H9 (cell line): ENCODE results near the gene ZSWIM3. TPM values are rescaled to one million over a fixed set of nuclear protein-coding genes. Genes with fewer than 3 reads are reported as not detected.

ENCODE experiments used
- DNase-seq: peaks from one replicate; pipeline ENCODE4 v3.0.0-alpha.2; 2017
- H2AFZ ChIP-seq: one replicate; pipeline ENCODE4 v1.6.1; 2013; ENCODE audit warnings: mild to moderate bottlenecking, low read length, control low read depth, moderate library complexity
- H2AK5ac ChIP-seq: 2 replicates; pipeline ENCODE4 v1.6.1; 2013; ENCODE audit warnings: low read length, control low read depth, mixed read lengths; ENCODE audit not compliant: insufficient read length
- H2BK120ac ChIP-seq: one replicate; pipeline ENCODE4 v1.6.1; 2013; ENCODE audit warnings: low read depth, mild to moderate bottlenecking, low read length, control low read depth, inconsistent platforms; ENCODE audit not compliant: poor library complexity, severe bottlenecking
- H2BK12ac ChIP-seq: 2 replicates; pipeline ENCODE4 v1.6.1; 2013; ENCODE audit warnings: low read length, control low read depth, mixed read lengths, low read depth; ENCODE audit not compliant: insufficient read length
- H2BK15ac ChIP-seq: 2 replicates; pipeline ENCODE4 v1.6.1; 2013; ENCODE audit warnings: low read depth, low read length, control low read depth
- H2BK20ac ChIP-seq: one replicate; pipeline ENCODE4 v1.6.1; 2013; ENCODE audit warnings: low read depth, mild to moderate bottlenecking, low read length, control low read depth, inconsistent platforms; ENCODE audit not compliant: poor library complexity, severe bottlenecking
- H2BK5ac ChIP-seq: 2 replicates; pipeline ENCODE4 v1.6.1; 2013; ENCODE audit warnings: low read length, control low read depth, mixed read lengths; ENCODE audit not compliant: insufficient read length
- H3K14ac ChIP-seq: 2 replicates; pipeline ENCODE4 v1.6.1; 2013; ENCODE audit warnings: low read length, control low read depth; ENCODE audit not compliant: insufficient read depth
- H3K18ac ChIP-seq: 2 replicates; pipeline ENCODE4 v1.6.1; 2013; ENCODE audit warnings: low read depth, mild to moderate bottlenecking, mixed read lengths, low read length, control low read depth; ENCODE audit not compliant: insufficient read length
- H3K23ac ChIP-seq: 2 replicates; pipeline ENCODE4 v1.6.1; 2013; ENCODE audit warnings: low read length, control low read depth, mixed read lengths, low read depth; ENCODE audit not compliant: insufficient read length
- H3K23me2 ChIP-seq: 2 replicates; pipeline ENCODE4 v1.6.1; 2013; ENCODE audit warnings: low read depth, mild to moderate bottlenecking, mixed read lengths, low read length, control low read depth; ENCODE audit not compliant: insufficient read length, poor library complexity, severe bottlenecking
- H3K27ac ChIP-seq: 2 replicates; pipeline ENCODE4 v1.5.1; 2013; ENCODE audit warnings: low read length, control low read depth, mixed read lengths, low read depth; ENCODE audit not compliant: insufficient read length
- H3K27me3 ChIP-seq: 2 replicates; pipeline ENCODE4 v1.6.1; 2013; ENCODE audit warnings: low read length, control low read depth, inconsistent platforms; ENCODE audit not compliant: insufficient read depth
- H3K4ac ChIP-seq: 2 replicates; pipeline ENCODE4 v1.6.1; 2013; ENCODE audit warnings: low read depth, mild to moderate bottlenecking, control low read depth, inconsistent platforms, low read length, moderate library complexity
- H3K4me1 ChIP-seq: 2 replicates; pipeline ENCODE4 v1.6.1; 2013; ENCODE audit warnings: low read length, control low read depth, inconsistent platforms; ENCODE audit not compliant: insufficient read depth
- H3K4me2 ChIP-seq: 2 replicates; pipeline ENCODE4 v1.6.1; 2013; ENCODE audit warnings: low read length, control low read depth, mixed read lengths; ENCODE audit not compliant: insufficient read length, insufficient read depth
- H3K56ac ChIP-seq: 2 replicates; pipeline ENCODE4 v1.6.1; 2013; ENCODE audit warnings: low read depth, mild to moderate bottlenecking, mixed read lengths, low read length, control low read depth; ENCODE audit not compliant: insufficient read length
- H3K79me1 ChIP-seq: 2 replicates; pipeline ENCODE4 v1.6.1; 2013; ENCODE audit warnings: low read depth, mild to moderate bottlenecking, moderate library complexity, low read length, control low read depth, inconsistent platforms; ENCODE audit not compliant: insufficient read depth, poor library complexity, severe bottlenecking
- H3K79me2 ChIP-seq: 2 replicates; pipeline ENCODE4 v1.6.1; 2013; ENCODE audit warnings: low read length, control low read depth, inconsistent platforms; ENCODE audit not compliant: insufficient read depth
- H3K9ac ChIP-seq: 2 replicates; pipeline ENCODE4 v1.6.1; 2013; ENCODE audit warnings: low read length, control low read depth, mixed read lengths; ENCODE audit not compliant: insufficient read length; ENCODE audit errors: extremely low read depth
- H3K9me3 ChIP-seq: one replicate; pipeline ENCODE4 v1.6.1; 2013; ENCODE audit warnings: low read depth, low read length, inconsistent platforms; ENCODE audit not compliant: control insufficient read depth
- H3T11ph ChIP-seq: one replicate; pipeline ENCODE4 v1.6.1; 2013; ENCODE audit warnings: mild to moderate bottlenecking, low read length, control low read depth, inconsistent platforms
- H4K20me1 ChIP-seq: one replicate; pipeline ENCODE4 v1.6.1; 2013; ENCODE audit not compliant: control insufficient read depth, insufficient read length, insufficient read depth
- H4K5ac ChIP-seq: 2 replicates; pipeline ENCODE4 v1.6.1; 2013; ENCODE audit warnings: low read depth, mild to moderate bottlenecking, mixed read lengths, low read length, control low read depth; ENCODE audit not compliant: insufficient read length
- H4K8ac ChIP-seq: replicated peaks from 2 replicates; pipeline ENCODE4 v1.6.1; 2013; ENCODE audit warnings: low read length, control low read depth, mixed read lengths, low read depth; ENCODE audit not compliant: insufficient read length
- H4K91ac ChIP-seq: 2 replicates; pipeline ENCODE4 v1.6.1; 2013; ENCODE audit warnings: low read depth, mild to moderate bottlenecking, moderate library complexity, mixed read lengths, low read length, control low read depth; ENCODE audit not compliant: insufficient read length
- H3K27ac Mint-ChIP-seq, 3 experiments: 2 replicates in 2 of 3; 3 replicates in 1 of 3; pipeline ENCODE4 v1.8.0; 2020 to 2021; ENCODE audit warnings: mixed read lengths in 3 of 3, mild to moderate bottlenecking in 1 of 3, moderate library complexity in 1 of 3
- H3K27me3 Mint-ChIP-seq: 2 replicates; pipeline ENCODE4 v1.8.0; 2021; ENCODE audit warnings: low read depth, mild to moderate bottlenecking, moderate library complexity, mixed read lengths
- H3K36me3 Mint-ChIP-seq, 3 experiments: 2 replicates in 2 of 3; 3 replicates in 1 of 3; pipeline ENCODE4 v1.8.0; 2020 to 2021; ENCODE audit warnings: low read depth in 3 of 3, mixed read lengths in 3 of 3; ENCODE audit not compliant: insufficient read depth in 1 of 3
- H3K4me1 Mint-ChIP-seq, 2 experiments: 2 replicates each; pipeline ENCODE4 v1.8.0; 2020; ENCODE audit warnings: mixed read lengths in 2 of 2
- H3K4me3 Mint-ChIP-seq, 2 experiments: 2 replicates in 1 of 2; 3 replicates in 1 of 2; pipeline ENCODE4 v1.8.0; 2020 to 2021; ENCODE audit warnings: mild to moderate bottlenecking in 2 of 2, mixed read lengths in 2 of 2, moderate library complexity in 1 of 2
- H3K9me3 Mint-ChIP-seq, 2 experiments: 2 replicates in 1 of 2; 3 replicates in 1 of 2; pipeline ENCODE4 v1.8.0; 2020; ENCODE audit warnings: mild to moderate bottlenecking in 2 of 2, mixed read lengths in 2 of 2, moderate library complexity in 1 of 2
- CTCF ChIP-seq: fragments of 200-600 bp; sonication (generic); conservative IDR thresholded peaks from 3 replicates; pipeline ENCODE4 v1.8.0; 2021; ENCODE audit warnings: antibody characterized with exemption, mild to moderate bottlenecking
- WGBS: extraction: QIAGEN DNeasy Blood & Tissue Kit; methylation state at CpG from one replicate; pipeline ENCODE4 v1.1.7; 2013; ENCODE audit warnings: missing lambda C conversion rate, low lambda C conversion rate, mixed read lengths; ENCODE audit not compliant: insufficient read length; ENCODE audit errors: extremely low coverage; 5-methylcytosine and 5-hydroxymethylcytosine counted together
- total RNA-seq: library from RNA; stranded (reverse); gene quantifications from 2 replicates; pipeline ENCODE4 v1.2.1, GENCODE V29; 2021

The ZSWIM3 gene
- total RNA-seq, 1 experiment from 2014 or later: 8.0 TPM

- Histone ChIP-seq H3K4ac (no peak overlapping the region), H2BK12ac (no peak overlapping the region), H3K23ac (no peak overlapping the region), H3K4me2 (no peak overlapping the region), H3K23me2 (no peaks in the 10 kb centered on the region), H3K9ac (no peak overlapping the region), H2AK5ac (no peak overlapping the region), H3K27me3 (no peaks in the 10 kb centered on the region), H2BK5ac (no peak overlapping the region), H4K20me1 (no peaks in the 10 kb centered on the region), H4K91ac (no peak overlapping the region), H3T11ph (no peak overlapping the region), H3K27ac (no peak overlapping the region), H2BK20ac (no peak overlapping the region), H2AFZ (no peak overlapping the region), H3K4me1 (no peaks in the 10 kb centered on the region), H2BK15ac (no peak overlapping the region), H3K9me3 (no peaks in the 10 kb centered on the region), H3K79me2 (no peaks in the 10 kb centered on the region), H3K14ac (no peak overlapping the region), H3K79me1 (no peaks in the 10 kb centered on the region), H3K56ac (no peak overlapping the region), H4K8ac (no peak overlapping the region), H3K18ac (no peak overlapping the region), H4K5ac (no peak overlapping the region), H2BK120ac (no peak overlapping the region)
- Mint-ChIP-seq H3K36me3 (no peaks in the 10 kb centered on the region), H3K9me3 (no peaks in the 10 kb centered on the region), H3K27ac (no peak overlapping the region), H3K4me3 (no peak overlapping the region), H3K27me3 (peaks cover 2% of the 10 kb centered on the region), H3K4me1 (peaks cover 9 to 19% of the 10 kb centered on the region in 2 experiments)
- TF ChIP-seq CTCF: no peak
- no peak for DNase-seq
- no CpG with 5 or more reads among the region's 2 CpGs for WGBS
These were observed 69.3 kb downstream of the ZSWIM3 start for GRCh38 chr20:45926731-45927070.
